B cell (primary cell): Measurements from ENCODE around the gene AMPH.

Experiments used
- EZH2 ChIP-seq: IDR thresholded peaks from 2 replicates; pipeline ENCODE4 v1.6.1; 2012; ENCODE audit warnings: borderline replicate concordance, low read depth, mild to moderate bottlenecking, moderate library complexity, low read length; ENCODE audit not compliant: insufficient read depth, poor library complexity, severe bottlenecking
- TF ChIP-seq, protein P1 (sequence below): fragments of 200-600 bp; IDR thresholded peaks from one replicate; pipeline ENCODE4 v1.8.0; 2022; ENCODE audit warnings: antibody characterized with exemption, mild to moderate bottlenecking

DNA sequence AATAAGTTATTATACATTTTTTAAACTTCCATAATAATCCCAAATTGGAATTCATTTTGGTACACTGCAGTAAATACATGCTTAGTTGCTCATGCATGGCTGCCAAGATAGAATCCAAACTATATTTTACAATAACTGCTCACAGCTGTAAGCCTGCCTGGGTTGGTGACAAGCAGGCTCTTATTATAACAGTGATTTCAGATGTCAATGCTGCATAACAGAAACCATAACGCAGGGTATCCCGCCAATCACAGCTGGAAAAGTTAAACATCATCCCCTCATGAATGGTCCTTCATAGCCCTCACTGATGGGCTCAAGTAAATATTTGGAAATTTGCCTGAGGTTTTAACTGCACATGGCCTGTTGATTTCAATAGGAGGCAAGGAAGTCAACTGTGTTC is 149.8 kb downstream of the AMPH start:
- TF ChIP-seq, protein P1, sequence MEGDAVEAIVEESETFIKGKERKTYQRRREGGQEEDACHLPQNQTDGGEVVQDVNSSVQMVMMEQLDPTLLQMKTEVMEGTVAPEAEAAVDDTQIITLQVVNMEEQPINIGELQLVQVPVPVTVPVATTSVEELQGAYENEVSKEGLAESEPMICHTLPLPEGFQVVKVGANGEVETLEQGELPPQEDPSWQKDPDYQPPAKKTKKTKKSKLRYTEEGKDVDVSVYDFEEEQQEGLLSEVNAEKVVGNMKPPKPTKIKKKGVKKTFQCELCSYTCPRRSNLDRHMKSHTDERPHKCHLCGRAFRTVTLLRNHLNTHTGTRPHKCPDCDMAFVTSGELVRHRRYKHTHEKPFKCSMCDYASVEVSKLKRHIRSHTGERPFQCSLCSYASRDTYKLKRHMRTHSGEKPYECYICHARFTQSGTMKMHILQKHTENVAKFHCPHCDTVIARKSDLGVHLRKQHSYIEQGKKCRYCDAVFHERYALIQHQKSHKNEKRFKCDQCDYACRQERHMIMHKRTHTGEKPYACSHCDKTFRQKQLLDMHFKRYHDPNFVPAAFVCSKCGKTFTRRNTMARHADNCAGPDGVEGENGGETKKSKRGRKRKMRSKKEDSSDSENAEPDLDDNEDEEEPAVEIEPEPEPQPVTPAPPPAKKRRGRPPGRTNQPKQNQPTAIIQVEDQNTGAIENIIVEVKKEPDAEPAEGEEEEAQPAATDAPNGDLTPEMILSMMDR, result no peak
- TF ChIP-seq EZH2, result no peak
